Neural crest cell (in vitro differentiated cells): ENCODE measurements around the gene EPPIN. TPM values are rescaled to one million over a fixed set of nuclear protein-coding genes. Genes with fewer than 3 reads are reported as not detected.

Source experiments
- DNase-seq: peaks from one replicate; pipeline ENCODE4 v3.0.0; 2021; ENCODE audit warnings: low read depth, mixed read lengths, low spot score
- H3K27ac Mint-ChIP-seq: one replicate; pipeline ENCODE4 v1.8.0; 2021; ENCODE audit warnings: mild to moderate bottlenecking, mixed read lengths; ENCODE audit not compliant: unreplicated experiment
- H3K27me3 Mint-ChIP-seq: 2 replicates; pipeline ENCODE4 v1.8.0; 2021; ENCODE audit warnings: low read depth, mild to moderate bottlenecking, mixed read lengths
- H3K36me3 Mint-ChIP-seq: 2 replicates; pipeline ENCODE4 v1.8.0; 2021; ENCODE audit warnings: low read depth, mild to moderate bottlenecking, mixed read lengths
- H3K4me1 Mint-ChIP-seq: 2 replicates; pipeline ENCODE4 v1.8.0; 2021; ENCODE audit warnings: mixed read lengths
- H3K4me3 Mint-ChIP-seq: one replicate; pipeline ENCODE4 v1.8.0; 2021; ENCODE audit warnings: mild to moderate bottlenecking, mixed read lengths
- H3K9me3 Mint-ChIP-seq: 2 replicates; pipeline ENCODE4 v1.8.0; 2021; ENCODE audit warnings: mixed read lengths
- total RNA-seq: library from RNA; stranded (reverse); gene quantifications from 2 replicates; pipeline ENCODE4 v1.2.1, GENCODE V29; 2021
- TF ChIP-seq, protein P1 (sequence below): fragments of 200-600 bp; sonication (generic); conservative IDR thresholded peaks from 2 replicates; pipeline ENCODE4 v1.5.0; 2021; ENCODE audit warnings: antibody characterized with exemption, mild to moderate bottlenecking

EPPIN gene
- total RNA-seq, 1 donor from 2014 or later, result not detected

DNA sequence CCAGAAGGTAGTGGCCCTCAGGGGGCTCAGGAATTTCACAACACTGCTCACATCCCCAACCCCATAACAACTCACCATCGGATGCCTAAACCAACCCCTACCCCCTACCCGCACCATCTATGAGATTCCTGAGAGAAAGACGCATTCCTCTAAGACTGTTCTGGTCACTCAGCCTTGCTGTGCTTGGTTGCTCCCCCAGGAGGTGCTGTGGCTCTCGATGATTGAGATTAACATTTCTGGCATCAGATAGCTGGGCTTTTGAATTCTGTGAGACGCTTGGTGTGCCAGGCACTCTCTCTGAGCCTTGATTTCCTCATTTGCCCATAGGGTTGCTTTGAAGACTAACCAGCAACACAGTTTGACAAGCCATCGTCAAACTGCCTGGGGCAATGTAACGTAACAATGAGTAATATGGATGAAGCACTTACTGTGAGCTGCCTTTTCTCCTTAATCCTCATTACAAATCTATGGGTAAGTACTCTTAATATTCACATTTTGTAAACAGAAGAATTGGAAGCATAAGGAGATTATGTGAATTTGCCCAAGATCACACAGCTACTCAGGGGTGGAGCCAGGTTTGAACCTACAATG, 8.9 kb downstream of the EPPIN start:
- Mint-ChIP-seq H3K4me3 (no peak overlapping the region), H3K27me3 (peaks cover 56% of the 10 kb centered on the region), H3K4me1 (no peaks in the 10 kb centered on the region), H3K27ac (no peak overlapping the region), H3K36me3 (no peaks in the 10 kb centered on the region), H3K9me3 (no peaks in the 10 kb centered on the region)
- TF ChIP-seq, protein P1, sequence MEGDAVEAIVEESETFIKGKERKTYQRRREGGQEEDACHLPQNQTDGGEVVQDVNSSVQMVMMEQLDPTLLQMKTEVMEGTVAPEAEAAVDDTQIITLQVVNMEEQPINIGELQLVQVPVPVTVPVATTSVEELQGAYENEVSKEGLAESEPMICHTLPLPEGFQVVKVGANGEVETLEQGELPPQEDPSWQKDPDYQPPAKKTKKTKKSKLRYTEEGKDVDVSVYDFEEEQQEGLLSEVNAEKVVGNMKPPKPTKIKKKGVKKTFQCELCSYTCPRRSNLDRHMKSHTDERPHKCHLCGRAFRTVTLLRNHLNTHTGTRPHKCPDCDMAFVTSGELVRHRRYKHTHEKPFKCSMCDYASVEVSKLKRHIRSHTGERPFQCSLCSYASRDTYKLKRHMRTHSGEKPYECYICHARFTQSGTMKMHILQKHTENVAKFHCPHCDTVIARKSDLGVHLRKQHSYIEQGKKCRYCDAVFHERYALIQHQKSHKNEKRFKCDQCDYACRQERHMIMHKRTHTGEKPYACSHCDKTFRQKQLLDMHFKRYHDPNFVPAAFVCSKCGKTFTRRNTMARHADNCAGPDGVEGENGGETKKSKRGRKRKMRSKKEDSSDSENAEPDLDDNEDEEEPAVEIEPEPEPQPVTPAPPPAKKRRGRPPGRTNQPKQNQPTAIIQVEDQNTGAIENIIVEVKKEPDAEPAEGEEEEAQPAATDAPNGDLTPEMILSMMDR, result no peak
- no peak for DNase-seq

DNA sequence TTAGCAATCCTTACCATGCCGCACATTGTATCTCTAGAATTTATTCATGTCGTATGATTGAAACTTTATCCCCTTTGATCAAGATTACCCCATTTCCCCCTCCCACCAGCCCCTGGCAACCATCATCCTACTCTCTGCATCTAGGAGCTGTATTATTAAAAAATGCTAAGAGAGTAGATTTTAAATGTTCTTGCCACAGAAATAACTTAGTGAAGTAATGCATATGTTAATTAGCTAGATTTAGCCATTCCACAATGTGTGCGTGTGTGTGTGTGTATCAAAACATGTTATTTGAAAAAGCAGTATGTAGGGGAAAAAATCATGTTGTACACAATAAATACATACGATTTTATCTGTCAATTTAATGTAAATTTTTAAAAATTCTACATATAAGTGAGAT, 19.9 kb downstream of the EPPIN start:
- H3K27me3 Mint-ChIP-seq, result peaks cover 67% of the 10 kb centered on the region
- H3K27ac Mint-ChIP-seq, result no peak overlapping the region
- DNase-seq, result no peak
- no peaks in the 10 kb centered on the region for H3K4me1 Mint-ChIP-seq
- no peaks in the 10 kb centered on the region for H3K36me3 Mint-ChIP-seq
- H3K4me3 Mint-ChIP-seq, result no peak overlapping the region
- TF ChIP-seq, protein P1, result no peak
- peaks cover 3% of the 10 kb centered on the region for H3K9me3 Mint-ChIP-seq

DNA sequence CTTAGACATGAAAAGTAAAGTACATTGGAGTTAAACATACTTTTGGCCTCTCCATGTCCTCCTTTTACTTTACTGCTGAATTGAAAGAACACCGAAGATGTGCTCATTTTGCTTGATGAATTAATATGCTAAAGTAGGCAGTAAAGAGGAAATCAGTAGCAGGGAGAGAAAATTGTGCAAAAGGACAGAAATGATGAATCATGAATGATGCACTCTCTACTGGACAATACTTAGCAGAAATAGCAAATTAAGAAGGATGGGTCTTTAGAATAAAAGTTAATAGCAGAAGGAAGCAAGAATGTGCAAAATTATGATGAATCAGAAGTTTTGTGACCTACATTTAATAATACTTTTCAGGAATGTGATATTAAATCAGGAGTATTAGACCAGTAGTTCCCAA, 23.4 kb downstream of the EPPIN start:
- Mint-ChIP-seq H3K9me3 (no peaks in the 10 kb centered on the region), H3K36me3 (no peaks in the 10 kb centered on the region), H3K4me3 (no peak overlapping the region), H3K27me3 (peaks cover 58% of the 10 kb centered on the region), H3K4me1 (no peaks in the 10 kb centered on the region), H3K27ac (no peak overlapping the region)
- TF ChIP-seq, protein P1, result no peak
- no peak for DNase-seq

DNA sequence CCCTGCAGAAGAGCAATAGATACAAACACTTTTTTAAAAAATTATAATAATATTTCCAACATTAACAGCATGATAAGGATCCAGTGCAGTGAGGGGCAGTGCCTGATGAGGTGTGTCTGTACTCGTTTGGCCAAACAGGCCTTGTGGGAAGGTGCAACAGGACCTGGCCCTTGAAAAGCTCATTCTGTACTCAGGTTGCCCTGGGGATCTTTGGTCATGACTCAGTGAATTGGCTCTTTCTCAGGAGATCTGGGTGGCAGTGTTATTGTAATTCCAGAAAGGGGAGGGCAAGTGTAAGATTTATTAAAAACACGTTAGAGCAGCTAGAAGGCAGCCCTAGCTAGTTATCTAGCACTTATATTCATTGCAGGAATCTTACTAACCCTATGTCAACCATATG, 28.9 kb downstream of the EPPIN start:
- TF ChIP-seq, protein P1, result no peak
- Mint-ChIP-seq H3K4me1 (no peaks in the 10 kb centered on the region), H3K4me3 (no peak overlapping the region), H3K9me3 (no peaks in the 10 kb centered on the region), H3K27me3 (peaks cover 48% of the 10 kb centered on the region), H3K27ac (no peak overlapping the region), H3K36me3 (no peaks in the 10 kb centered on the region)
- no peak for DNase-seq

DNA sequence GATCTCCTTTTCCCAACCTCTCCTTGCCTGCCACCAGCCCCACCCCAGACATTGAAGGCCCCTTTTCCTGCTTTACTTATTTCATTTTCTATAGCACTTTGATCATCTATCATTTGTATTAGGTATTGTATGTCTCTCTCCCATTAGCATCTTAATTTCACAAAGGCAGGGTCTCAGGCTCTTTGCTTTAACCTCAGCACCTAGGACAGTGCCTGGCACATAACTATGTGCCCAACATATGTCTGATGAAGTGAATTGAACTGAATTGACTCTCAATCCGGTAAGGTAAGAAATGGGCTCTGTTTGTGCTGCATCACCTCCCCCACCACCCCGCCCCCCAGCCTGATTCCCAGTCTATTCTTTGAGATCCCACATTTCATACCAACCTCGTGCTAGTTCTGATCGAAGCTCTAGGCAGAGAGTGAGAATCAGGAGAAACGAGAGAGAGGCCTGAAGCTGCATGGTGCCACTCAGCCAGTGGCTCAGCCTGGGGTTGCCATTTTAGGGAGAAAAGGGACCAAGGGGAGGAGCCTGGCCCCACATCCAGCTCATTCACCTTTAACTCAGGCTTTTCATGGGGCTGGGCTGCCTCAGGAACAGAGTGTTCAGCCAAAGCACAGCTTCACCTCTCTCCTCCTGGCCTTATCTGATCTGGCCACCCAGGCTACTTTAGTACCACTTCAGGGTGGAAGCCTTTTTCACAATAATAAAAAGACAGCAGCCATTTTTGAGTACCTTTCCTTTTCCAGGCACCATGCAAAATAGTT, 31.9 kb downstream of the EPPIN start, which contains the start of gene SPINT3:
Gene SPINT3, minus strand, starts transcription at position 476 of the 767 bp plus-strand sequence. Its CDS starts 14 bp downstream, at position 462.
- no peak within 1 kb of the TSS for H3K27ac Mint-ChIP-seq
- DNase-seq, result no peak
- no peak within 1 kb of the TSS for H3K4me3 Mint-ChIP-seq
- H3K9me3 Mint-ChIP-seq, result no peaks in the 10 kb centered on the region
- TF ChIP-seq, protein P1, result no peak
- peaks cover 48% of the 10 kb centered on the region for H3K27me3 Mint-ChIP-seq
- H3K4me1 Mint-ChIP-seq, result no peaks in the 10 kb centered on the region
- no peaks in the 10 kb centered on the region for H3K36me3 Mint-ChIP-seq
